Vagina (tissue), 2 donors: ENCODE data around the gene HOOK2. TPM values are rescaled to one million over a fixed set of nuclear protein-coding genes. Genes with fewer than 3 reads are reported as not detected.

Experiments used
- DNase-seq, 2 donors: peaks; one replicate each; pipeline ENCODE4 v3.0.0-alpha.2; 2017; ENCODE audit errors: extremely low spot score in 2 of 2
- H3K27ac ChIP-seq: fragments of 200-600 bp; sonication (generic); one replicate; pipeline ENCODE4 v1.5.1; 2019
- H3K27me3 ChIP-seq: fragments of 200-600 bp; sonication (generic); one replicate; pipeline ENCODE4 v1.5.1; 2019
- H3K36me3 ChIP-seq, 2 donors: fragments of 200-600 bp; sonication (generic); one replicate each; pipeline ENCODE4 v1.5.1; 2017 to 2019
- H3K4me1 ChIP-seq: fragments of 200-600 bp; sonication (generic); one replicate; pipeline ENCODE4 v1.5.1; 2019
- H3K4me3 ChIP-seq, 2 donors: fragments of 200-600 bp; sonication (generic); 1 replicate in 1 of 2; 2 replicates in 1 of 2; pipeline ENCODE4 v1.5.1; 2016 to 2019
- H3K9me3 ChIP-seq: fragments of 200-600 bp; sonication (generic); one replicate; pipeline ENCODE4 v1.5.1; 2019
- CTCF ChIP-seq, 3 experiments: fragments of 450-650 bp in 2 of 3; fragments of 200-600 bp in 1 of 3; sonication (generic) in 1 of 3; IDR thresholded peaks; one replicate each; pipeline ENCODE4 v1.5.1; 2017 to 2019; ENCODE audit warnings: antibody characterized with exemption in 3 of 3, mild to moderate bottlenecking in 2 of 3, moderate library complexity in 2 of 3
- POLR2A ChIP-seq, 2 donors: fragments of 450-650 bp; IDR thresholded peaks; one replicate each; pipeline ENCODE4 v1.6.1; 2017; ENCODE audit warnings: antibody characterized with exemption in 2 of 2, mild to moderate bottlenecking in 2 of 2, moderate library complexity in 2 of 2
- POLR2AphosphoS5 ChIP-seq, 2 donors: sonication (generic); formaldehyde crosslinking; IDR thresholded peaks; one replicate each; pipeline ENCODE4 v1.9.0; 2017; ENCODE audit warnings: antibody characterized with exemption in 2 of 2, mild to moderate bottlenecking in 2 of 2, low read depth in 1 of 2; ENCODE audit not compliant: insufficient read depth in 1 of 2
- intact Hi-C: fragments of 100-400 bp; cut with DNase I; formaldehyde crosslinking; loops from one replicate; pipeline ENCODE4 v1.15.1; 2023
- total RNA-seq: library from RNA; depleted of rRNA; stranded (reverse); fragments of >200 nt; gene quantifications from one replicate; pipeline ENCODE4 v1.2.3, GENCODE V29; 2016

The HOOK2 gene
- total RNA-seq, 1 donor from 2014 or later = 65.6 TPM

DNA sequence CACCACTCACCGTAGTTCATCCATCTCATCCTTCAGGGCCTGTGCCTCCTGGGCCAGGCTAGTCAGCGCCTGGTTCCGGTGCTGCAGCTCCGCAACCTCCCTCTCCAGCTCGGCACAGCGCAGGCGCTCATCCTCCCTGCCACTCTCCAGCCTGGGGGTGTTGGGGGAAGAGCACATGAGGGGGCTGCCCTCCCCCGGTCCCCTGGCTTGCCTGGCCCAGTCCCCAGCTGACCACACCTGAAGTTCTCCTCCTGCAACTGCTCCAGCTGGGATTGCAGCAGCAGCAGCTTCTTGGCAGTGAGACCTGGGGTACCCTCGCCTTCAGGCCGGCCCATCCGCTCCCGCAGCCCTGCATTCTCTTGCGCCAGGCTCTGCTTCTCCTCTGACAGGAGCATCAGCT, 4.4 kb downstream of the HOOK2 start:
- H3K4me3 ChIP-seq = no peak overlapping the region
- H3K4me1 ChIP-seq = peaks cover 17% of the 10 kb centered on the region
- no peaks in the 10 kb centered on the region for H3K27me3 ChIP-seq
- H3K27ac ChIP-seq = no peak overlapping the region
- no peak for DNase-seq
- H3K36me3 ChIP-seq = no peaks in the 10 kb centered on the region
- no peak for TF ChIP-seq CTCF (IDR thresholded peaks at IDR 0.05)
- TF ChIP-seq POLR2A (IDR thresholded peaks at IDR 0.05) = no peak
- TF ChIP-seq POLR2AphosphoS5 (IDR thresholded peaks at IDR 0.05; ENCODE audit: insufficient read depth in 1 of 2, low read depth in 1 of 2) = no peak
- H3K9me3 ChIP-seq = no peaks in the 10 kb centered on the region
- intact Hi-C loops = loop anchor here (2.0 kb wide), 1 partner anchor 74 kb away; no protein-coding TSS in a partner anchor

DNA sequence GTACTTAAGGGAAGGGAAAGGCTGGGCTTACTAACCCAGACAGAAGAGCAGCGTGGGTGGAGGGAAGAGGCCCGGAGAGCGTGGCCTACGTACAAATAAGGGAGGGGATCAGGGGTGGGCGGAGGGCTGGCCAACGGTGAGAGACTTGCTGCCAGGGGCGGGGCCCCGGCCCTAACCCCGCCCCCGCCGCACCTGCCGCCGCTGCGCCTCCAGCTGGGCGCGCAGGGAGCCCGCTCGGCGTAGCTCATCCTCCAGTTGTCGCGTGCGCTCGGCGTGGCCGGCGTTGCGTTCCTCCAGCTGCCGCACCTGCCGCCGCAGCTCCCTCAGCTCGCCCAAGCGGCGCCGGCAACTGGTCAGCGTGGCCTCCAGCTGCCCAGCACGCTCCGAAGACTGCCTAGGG, 5.7 kb downstream of the HOOK2 start:
- intact Hi-C loops = loop anchor here (2.0 to 5.0 kb wide), 2 partner anchors 33 to 75 kb away; partner anchors contain the start of genes PRDX2 and THSD8
- TF ChIP-seq POLR2A (IDR thresholded peaks at IDR 0.05) (no peak), POLR2AphosphoS5 (IDR thresholded peaks at IDR 0.05; ENCODE audit: insufficient read depth in 1 of 2, low read depth in 1 of 2) (no peak), CTCF (IDR thresholded peaks at IDR 0.05) (no peak)
- no peak overlapping the region for H3K27ac ChIP-seq

DNA sequence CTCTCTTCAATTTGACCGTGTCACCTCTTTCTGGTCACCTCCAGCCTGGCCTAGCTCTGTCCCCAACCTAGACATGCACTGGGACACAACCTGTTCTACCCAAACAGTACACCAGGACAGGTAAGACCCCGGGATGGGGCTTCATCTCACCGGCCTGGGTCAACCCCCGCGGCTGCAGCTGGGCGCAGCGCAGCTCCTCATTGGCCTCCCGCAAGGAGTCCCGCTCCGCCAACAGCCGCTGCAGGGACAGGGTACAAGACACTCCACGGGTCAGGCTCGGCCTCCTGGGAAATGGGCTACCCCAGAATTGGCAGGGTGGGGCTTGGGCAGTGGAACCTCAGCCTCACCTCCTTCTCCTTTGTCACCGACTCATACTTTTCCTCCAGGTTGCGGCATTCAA, 7.7 kb downstream of the HOOK2 start:
- no peak for DNase-seq
- H3K27ac ChIP-seq = no peak overlapping the region
- no peaks in the 10 kb centered on the region for H3K27me3 ChIP-seq
- peaks cover 0 to 7% of the 10 kb centered on the region in 2 donors for H3K36me3 ChIP-seq
- intact Hi-C loops = loop anchor here (5.0 kb wide), 1 partner anchor 35 kb away; the partner anchor contains the start of genes PRDX2 and THSD8
- peaks cover 11% of the 10 kb centered on the region for H3K4me1 ChIP-seq
- no peak overlapping the region for H3K4me3 ChIP-seq
- TF ChIP-seq POLR2AphosphoS5 (IDR thresholded peaks at IDR 0.05; ENCODE audit: insufficient read depth in 1 of 2, low read depth in 1 of 2) = no peak
- TF ChIP-seq POLR2A (IDR thresholded peaks at IDR 0.05) = no peak
- no peak for TF ChIP-seq CTCF (IDR thresholded peaks at IDR 0.05)
- H3K9me3 ChIP-seq = no peaks in the 10 kb centered on the region

More for the DNA sequence above, 5.7 kb downstream of the HOOK2 start:
- H3K27me3 ChIP-seq = no peaks in the 10 kb centered on the region
- no peaks in the 10 kb centered on the region for H3K36me3 ChIP-seq
- no peaks in the 10 kb centered on the region for H3K9me3 ChIP-seq
- no peak for DNase-seq
- peaks cover 15% of the 10 kb centered on the region for H3K4me1 ChIP-seq
- no peak overlapping the region for H3K4me3 ChIP-seq

DNA sequence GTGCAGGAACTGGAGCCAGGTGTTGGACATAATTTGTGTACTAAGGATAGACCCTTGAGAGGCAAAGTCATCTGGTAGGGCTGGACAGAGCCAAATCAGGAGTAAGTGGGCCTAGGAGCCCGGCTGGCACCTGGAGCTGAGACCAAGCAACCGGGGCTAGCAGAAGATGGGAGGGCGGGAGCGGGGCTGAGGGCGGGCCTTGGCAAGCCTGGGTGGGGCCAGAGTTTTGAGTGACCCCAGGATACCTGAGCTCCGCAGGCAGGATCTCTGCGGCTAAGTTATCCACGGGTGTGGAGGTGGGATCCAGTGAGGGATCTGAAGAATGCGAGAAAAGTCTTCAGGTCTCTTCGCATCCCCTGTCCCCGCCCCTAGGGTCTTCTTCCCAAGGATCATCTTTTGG, 8.2 kb downstream of the HOOK2 start:
- Histone ChIP-seq H3K4me3 (no peak overlapping the region), H3K4me1 (peaks cover 11% of the 10 kb centered on the region), H3K36me3 (peaks cover 0 to 9% of the 10 kb centered on the region in 2 donors), H3K9me3 (no peaks in the 10 kb centered on the region), H3K27ac (no peak overlapping the region), H3K27me3 (no peaks in the 10 kb centered on the region)
- DNase-seq = no peak
- intact Hi-C loops = loop anchor here (5.0 kb wide), 1 partner anchor 35 kb away; the partner anchor contains the start of genes PRDX2 and THSD8
- TF ChIP-seq CTCF (IDR thresholded peaks at IDR 0.05) = no peak
- TF ChIP-seq POLR2A (IDR thresholded peaks at IDR 0.05) = no peak
- no peak for TF ChIP-seq POLR2AphosphoS5 (IDR thresholded peaks at IDR 0.05; ENCODE audit: insufficient read depth in 1 of 2, low read depth in 1 of 2)

GRCh38 chr19:12766051-12766521, 9.3 kb downstream of the HOOK2 start:
- intact Hi-C loops = loop anchor here (5.0 kb wide), 1 partner anchor 36 kb away; the partner anchor contains the start of genes PRDX2 and THSD8
- Histone ChIP-seq H3K4me3 (peak overlapping the region; percentile 42 to 46), H3K27me3 (no peaks in the 10 kb centered on the region), H3K4me1 (peaks cover 11% of the 10 kb centered on the region), H3K27ac (peak overlapping the region; percentile 82), H3K36me3 (peaks cover 0 to 9% of the 10 kb centered on the region in 2 donors), H3K9me3 (no peaks in the 10 kb centered on the region)
- TF ChIP-seq CTCF (IDR thresholded peaks at IDR 0.05) = peak; percentile 89 to 96 (median 94)
- peak; percentile 72 to 73 for TF ChIP-seq POLR2AphosphoS5 (IDR thresholded peaks at IDR 0.05; ENCODE audit: insufficient read depth in 1 of 2, low read depth in 1 of 2)
- no peak for TF ChIP-seq POLR2A (IDR thresholded peaks at IDR 0.05)
- no peak for DNase-seq
